HG02588 (cell line): ENCODE results near the gene NOC4L.
"Not testable (repeated sequence)": the region's sequence is repeated elsewhere in the genome, so short reads cannot be mapped to it uniquely, and the experiment has no call there.

Experiments used
- ATAC-seq: cut with Tn5 transposase; IDR thresholded peaks from one replicate; pipeline ENCODE4 v1.9.1; 2021; ENCODE audit warnings: mild to moderate bottlenecking, moderate library complexity; ENCODE audit not compliant: unreplicated experiment

The NOC4L gene

DNA sequence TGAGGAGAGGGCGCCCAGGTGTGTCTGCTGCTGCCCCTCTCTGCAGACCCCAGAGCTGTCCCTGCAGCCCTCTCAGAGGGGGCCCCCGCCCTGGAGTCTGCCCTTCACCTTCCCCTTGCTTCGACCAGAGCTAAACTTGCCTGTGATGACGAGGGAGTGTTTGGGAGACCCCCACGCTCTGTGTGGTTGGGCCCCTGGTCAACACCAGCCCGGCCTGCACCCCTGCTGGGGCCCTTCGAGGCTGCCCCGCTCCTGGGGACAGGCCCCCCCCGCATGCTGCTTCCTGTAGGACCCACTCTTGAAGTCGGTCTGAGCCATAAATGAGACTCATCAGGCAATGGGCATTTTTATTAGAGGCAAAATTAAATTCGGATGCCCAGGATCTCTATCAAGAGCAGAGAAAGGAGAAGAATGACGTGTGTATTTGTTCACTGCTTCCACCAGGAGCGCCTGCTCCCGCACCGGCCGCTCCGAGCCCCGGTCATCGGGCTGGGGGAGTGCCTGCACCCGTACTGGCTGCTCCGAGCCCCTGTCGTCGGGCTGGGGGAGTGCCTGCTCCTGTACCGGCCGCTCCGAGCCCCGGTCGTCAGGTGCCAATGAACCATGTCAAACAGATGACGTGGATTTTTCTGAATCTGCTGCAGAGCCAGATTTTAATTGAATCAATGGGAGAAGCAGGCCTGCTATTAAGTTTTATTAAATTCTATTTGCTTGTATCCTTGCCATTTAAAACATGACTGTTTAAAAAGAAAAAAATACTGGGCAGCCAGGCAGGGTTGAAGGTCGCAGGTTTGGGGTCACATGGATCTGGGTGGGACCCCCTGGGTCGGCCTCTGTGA, 47.7 kb downstream of the NOC4L start:
- no peak for ATAC-seq

DNA sequence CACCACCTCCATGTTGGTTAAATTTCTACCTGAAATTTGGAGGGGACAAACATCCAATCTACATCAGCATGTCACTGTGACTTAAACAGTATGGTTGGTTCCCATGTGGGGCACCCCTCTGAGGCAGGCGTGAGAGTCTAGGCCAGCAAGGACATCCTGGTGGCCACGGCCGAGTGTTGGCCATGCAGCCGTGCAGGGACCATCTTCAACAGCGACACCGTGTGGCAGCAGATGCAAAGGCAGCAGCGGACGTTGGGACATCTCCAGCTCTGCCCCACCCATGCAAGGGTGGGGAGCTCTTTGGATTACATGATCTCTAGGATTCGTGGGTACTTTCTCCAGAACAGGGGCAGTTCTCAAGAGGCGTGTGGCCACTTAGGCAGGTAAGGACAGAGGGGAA, 49.8 kb downstream of the NOC4L start:
- ATAC-seq = no peak

DNA sequence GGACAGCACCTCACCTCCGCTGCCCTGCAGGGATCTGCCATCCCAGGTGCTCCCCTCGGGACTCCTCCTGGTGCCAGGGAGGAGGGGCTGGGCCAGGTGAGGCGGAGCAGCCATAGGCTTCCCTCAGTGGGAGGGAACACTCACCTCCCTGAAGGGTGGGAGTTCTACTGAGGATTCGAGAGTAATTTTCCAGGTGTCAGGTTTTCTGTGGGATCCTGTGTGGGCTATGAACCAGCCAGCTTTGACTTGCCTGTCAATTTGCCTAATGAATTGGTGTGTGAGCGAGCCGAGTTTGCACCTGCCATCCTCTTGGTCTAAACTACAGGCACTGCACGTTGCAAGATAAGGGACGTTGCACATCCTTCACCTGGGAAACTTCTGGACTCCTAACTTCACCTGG, 50.3 kb downstream of the NOC4L start:
- ATAC-seq = no peak

DNA sequence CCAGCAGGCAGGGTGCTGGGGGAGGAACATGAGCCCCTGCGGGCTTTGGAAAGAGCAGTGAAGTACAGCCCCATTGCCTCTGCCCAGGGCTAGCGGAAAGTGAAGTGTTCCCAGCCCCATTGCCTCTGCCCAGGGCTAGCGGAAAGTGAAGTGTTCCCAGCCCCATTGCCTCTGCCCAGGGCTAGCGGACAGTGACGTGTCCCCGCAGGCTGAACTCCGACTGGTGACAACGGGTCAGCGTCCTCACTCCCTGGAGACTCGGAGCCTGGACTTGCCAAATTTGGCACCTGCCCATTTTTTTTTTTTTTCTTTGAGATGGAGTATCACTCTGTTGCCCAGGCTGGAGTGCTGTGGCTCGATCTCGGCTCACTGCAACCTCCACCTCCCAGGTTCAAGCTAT, 51.0 kb downstream of the NOC4L start:
- not testable (repeated sequence) for ATAC-seq

DNA sequence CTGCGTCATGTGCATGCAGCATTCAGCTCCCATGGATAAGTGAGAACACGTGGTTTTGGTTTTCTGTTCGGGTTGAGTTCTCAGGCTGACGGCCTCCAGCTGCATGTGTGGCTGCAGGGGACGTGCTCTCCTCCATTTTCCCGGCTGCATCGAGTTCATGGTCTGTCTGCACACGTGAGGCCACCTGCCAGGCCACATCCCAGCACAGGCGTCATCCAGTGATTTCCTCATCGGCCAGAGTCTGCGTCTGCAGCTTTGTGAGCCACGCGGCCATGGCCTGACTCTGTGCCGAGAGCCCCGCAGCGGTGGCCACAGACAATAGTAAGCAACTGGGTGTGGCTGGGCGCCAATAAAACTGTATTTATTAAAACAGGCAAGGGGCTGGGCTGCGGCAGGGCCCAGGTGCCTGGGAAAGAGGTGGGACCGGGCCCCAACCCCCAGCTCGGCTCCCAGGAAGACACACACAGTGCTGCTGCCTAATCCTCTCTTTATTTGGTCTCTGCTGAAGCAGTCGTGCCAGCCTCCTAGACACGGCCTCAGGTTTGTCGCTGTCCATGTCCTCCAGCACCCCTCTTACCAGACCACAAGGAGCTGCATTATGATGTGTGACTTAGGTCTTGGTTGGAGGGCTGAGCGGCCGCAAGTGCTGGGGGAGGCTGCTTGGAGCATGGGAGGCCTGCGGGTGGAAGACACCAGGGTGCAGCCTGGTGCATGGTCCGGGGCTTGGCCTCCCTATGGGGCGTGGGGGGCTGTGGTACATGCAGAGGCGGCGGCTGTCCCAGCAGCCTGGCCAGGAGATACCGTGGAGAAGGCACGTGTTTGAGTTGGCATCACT, 52.0 kb downstream of the NOC4L start:
- ATAC-seq = no peak

DNA sequence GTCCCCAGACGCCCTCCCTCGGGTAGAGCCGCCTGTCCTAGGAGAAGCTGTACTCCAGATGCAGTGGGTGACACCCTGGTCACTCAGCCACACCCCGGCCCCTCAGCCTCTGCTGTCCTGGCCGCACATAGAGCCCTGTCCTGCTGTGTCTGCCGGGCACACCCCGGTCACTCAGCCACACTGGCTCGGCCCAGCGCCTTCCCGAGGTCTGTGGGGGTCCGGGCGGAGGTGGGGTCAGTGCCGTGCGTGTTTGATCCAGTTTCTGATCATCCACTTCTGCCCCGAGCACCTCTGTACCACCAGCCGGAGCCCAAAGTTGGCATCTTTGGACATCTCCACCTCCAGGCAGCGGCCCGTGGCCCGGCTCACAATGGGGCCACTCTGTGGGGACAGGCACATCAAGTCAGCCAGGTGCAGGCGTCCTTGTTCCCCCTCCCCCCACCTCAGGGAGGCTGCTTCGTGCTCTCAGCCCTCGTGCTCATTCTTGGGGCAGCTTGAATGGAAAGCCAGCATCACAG, 52.7 kb downstream of the NOC4L start:
- ATAC-seq = no peak

DNA sequence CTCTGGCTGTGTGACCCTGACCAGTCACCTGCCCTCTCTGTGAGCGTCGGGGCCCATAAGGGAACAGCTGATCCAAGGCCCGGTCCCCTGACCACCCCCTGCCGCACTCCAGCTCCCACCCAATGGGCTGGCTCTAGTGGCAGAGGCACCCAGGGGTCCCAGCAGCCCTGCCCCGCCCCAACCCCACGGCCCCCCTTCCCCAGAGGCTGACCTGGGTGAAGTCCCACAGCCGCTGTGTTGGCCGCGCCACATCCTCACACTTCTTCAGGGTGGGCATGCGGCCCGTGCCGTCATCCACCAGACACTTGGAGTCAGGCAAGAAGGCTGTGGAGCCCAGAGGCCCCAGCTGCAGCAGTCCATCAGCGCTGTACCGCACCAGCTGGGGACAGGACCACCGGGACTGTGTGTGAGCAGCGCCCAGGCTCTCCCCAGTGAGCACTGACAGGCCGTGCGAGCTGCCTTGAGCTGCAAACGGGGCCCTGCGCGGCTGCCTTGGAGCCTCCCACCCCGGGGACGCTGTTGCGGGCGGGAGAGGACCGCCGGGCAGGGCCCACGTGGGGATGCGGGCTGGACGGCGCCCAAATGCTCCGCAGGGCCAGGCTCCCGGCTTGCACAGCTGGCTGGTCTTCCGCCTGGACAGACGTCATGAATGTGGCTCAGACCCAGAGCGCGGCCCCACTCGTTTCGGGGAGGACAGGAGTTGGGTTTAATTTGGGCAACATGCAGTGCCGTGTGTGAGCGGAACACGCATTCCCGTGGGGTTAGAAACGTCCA, 53.5 kb downstream of the NOC4L start:
- no peak for ATAC-seq

DNA sequence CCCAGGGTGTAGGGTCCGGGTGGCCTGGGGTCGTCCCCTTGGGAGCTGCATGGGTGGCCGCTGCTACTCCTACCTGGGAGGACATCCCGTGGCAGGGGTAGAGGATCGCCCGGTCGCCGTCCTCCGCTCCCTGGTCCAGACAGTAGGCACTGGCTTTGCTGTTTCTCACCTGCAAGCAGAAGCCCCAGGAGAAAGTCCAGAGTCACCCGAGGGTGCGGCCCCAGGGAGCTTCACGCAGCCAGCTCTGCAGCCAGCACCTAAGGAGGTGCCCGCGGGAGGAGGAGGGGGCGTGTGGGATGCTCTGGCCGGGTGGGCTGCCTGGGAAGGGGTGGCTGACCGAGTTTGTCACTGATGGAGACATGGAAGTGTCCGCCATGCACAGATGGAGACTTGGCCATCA, 54.8 kb downstream of the NOC4L start:
- no peak for ATAC-seq

DNA sequence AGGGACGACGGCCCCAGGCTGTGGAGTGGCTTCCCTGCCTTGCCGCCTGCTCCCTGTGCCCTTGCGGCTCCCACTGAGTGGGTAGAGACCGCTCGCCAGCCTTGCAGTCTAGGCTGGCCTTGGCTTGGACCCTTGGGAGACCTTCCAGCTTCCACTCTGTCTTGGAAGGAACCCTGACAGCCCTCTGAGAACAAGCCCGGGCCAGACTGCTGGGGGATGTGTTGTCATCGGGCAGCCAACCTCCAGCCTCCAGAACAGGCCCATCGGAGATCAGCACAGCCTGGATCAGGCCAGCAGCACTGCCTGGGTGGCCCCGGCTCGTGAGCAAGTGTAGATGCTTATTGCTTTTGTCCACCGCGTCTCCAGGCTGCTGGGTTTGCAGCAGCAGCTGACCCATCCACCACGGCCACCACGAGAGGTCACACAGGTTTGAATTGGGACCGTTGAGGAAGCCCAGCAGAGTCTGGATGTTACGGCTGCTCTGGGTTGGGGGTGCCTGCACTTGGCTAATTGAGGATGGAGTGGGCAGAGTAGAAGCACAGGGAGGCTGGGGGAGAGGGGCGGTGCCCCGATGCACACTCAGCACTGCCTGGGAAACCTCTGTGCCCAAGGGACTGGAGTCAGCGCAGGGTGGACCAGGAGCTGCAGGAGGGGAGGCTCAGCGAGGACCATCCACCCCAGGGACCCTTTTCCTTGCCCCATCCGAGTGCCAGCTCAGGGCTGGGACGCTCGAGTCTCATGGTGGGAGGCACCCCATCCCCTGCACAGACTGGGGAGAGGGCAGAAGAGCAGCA, 55.5 kb downstream of the NOC4L start:
- ATAC-seq = no peak

DNA sequence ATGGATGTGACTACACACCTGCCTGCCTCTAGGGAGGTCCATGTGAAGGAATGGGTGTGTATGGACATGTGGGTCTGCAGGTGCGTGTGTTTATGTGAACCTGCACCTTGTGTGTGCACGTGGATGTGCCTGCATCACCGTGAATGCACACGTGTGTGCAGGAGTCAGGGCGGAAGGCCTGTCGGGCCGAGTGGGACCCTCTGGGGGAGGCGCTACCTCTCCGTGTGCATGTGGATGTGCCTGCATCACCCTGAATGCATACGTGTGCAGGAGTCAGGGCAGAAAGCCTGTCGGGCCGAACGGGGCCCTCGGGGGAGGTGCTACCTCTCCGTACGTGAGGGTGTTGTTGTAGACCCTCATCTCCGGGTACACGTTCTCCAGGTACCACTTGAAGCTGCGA, 56.5 kb downstream of the NOC4L start:
- ATAC-seq = no peak

DNA sequence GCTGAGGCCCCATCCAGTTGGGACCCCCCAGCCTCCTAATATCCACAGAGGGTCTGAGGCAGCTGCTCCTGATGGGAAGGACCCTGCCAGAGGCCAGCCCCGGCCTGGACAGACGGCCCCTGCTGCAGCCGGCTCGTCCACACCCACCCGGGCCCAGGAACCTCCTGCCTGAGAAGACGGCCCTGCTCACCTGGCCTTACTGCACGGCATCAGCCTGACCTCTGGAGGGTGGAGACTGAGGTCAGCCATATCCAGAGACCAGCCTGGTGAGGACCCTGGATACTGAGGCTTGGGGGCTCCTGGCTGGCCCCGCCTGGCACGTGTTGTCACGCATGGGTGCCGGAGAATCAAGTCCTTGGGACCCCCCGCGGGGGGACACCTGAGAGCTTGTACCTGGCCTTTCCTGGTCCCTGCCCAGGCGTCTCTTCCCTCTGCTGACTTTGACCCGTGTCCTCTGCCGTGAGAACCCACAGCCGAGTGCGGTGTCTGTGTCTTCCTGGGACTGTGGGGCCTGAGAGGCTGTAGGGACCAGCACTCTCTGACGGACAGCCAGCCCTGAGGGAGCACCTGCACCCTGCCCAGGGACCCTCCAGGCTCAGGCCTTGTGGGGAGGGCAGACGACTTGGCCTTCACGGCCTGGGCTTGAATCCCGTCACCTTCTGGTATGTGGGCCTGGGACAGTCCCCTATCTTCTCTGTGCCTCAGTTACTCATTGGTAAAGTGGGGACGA, 57.3 kb downstream of the NOC4L start:
- ATAC-seq = no peak
